SK-N-SH (cell line): ENCODE data around the gene ADAP2. TPM values are rescaled to one million over a fixed set of nuclear protein-coding genes. Genes with fewer than 3 reads are reported as not detected.
"Not testable (repeated sequence)": the region's sequence is repeated elsewhere in the genome, so short reads cannot be mapped to it uniquely, and the experiment has no call there.

ENCODE experiments used
- CTCF ChIA-PET: fragments of 300-600, 350-600 bp; formaldehyde crosslinking; extraction: SDS; loops from one replicate; lab custom pipeline; 2021; lab: Yijun Ruan, JAX
- POLR2A ChIA-PET: fragments of 350-600 bp; sonication (Branson Sonifier 250); formaldehyde crosslinking; extraction: SDS; loops from one replicate; lab custom pipeline; 2020; ENCODE audit warnings: antibody characterized with exemption, inconsistent platforms; lab: Yijun Ruan, JAX
- DNase-seq: peaks from one replicate; pipeline ENCODE4 v3.0.0; 2012
- H2AFZ ChIP-seq: fragments of 200-600 bp; sonication (generic); 2 replicates; pipeline ENCODE4 v1.8.1; 2016; ENCODE audit warnings: antibody characterized with exemption, mild to moderate bottlenecking, low read depth
- H3F3A ChIP-seq: fragments of 200-600 bp; sonication (generic); replicated peaks from 2 replicates; pipeline ENCODE3; 2016; ENCODE audit warnings: antibody characterized with exemption, mild to moderate bottlenecking; ENCODE audit not compliant: insufficient read depth
- H3K27ac ChIP-seq, 2 experiments: fragments of 200-500 bp in 1 of 2; fragments of 200-600 bp in 1 of 2; sonication (Bioruptor generic) in 1 of 2; sonication (generic), shearing (Covaris generic) in 1 of 2; 2 replicates each; pipeline versions ENCODE4 v1.5.1 to v1.6.1; 2014 to 2016; ENCODE audit warnings: low read depth in 2 of 2, inconsistent platforms in 1 of 2, low read length in 1 of 2, mild to moderate bottlenecking in 1 of 2, mixed read lengths in 1 of 2
- H3K27me3 ChIP-seq: fragments of 200-600 bp; sonication (generic), shearing (Covaris generic); 2 replicates; pipeline ENCODE4 v1.6.1; 2016; ENCODE audit warnings: mixed run types; ENCODE audit not compliant: insufficient read depth
- H3K36me3 ChIP-seq, 2 experiments: fragments of 200-500 bp in 1 of 2; fragments of 200-600 bp in 1 of 2; sonication (Bioruptor generic) in 1 of 2; sonication (generic) in 1 of 2; replicated peaks in 1 of 2; 2 replicates each; pipeline versions ENCODE3 to v1.5.1; 2014 to 2016; ENCODE audit warnings: low read length in 1 of 2, mild to moderate bottlenecking in 1 of 2; ENCODE audit not compliant: insufficient read depth in 2 of 2, control insufficient read depth in 1 of 2
- H3K4me1 ChIP-seq, 2 experiments: fragments of 200-500 bp in 1 of 2; fragments of 200-600 bp in 1 of 2; sonication (Bioruptor generic) in 1 of 2; sonication (generic), shearing (Covaris generic) in 1 of 2; 2 replicates each; pipeline versions ENCODE4 v1.5.1 to v1.6.1; 2014 to 2016; ENCODE audit warnings: low read depth in 1 of 2, low read length in 1 of 2, mixed run types in 1 of 2; ENCODE audit not compliant: insufficient read depth in 2 of 2, control insufficient read depth in 1 of 2
- H3K4me2 ChIP-seq: fragments of 200-600 bp; sonication (generic), shearing (Covaris generic); 2 replicates; pipeline ENCODE4 v1.6.1; 2017; ENCODE audit warnings: mixed run types
- H3K4me3 ChIP-seq, 2 experiments: fragments of 200-500 bp in 1 of 2; fragments of 200-600 bp in 1 of 2; sonication (Bioruptor generic) in 1 of 2; sonication (generic), shearing (Covaris generic) in 1 of 2; 2 replicates each; pipeline versions ENCODE4 v1.5.1 to v1.8.1; 2014 to 2016; ENCODE audit warnings: low read depth in 2 of 2, inconsistent platforms in 1 of 2, low read length in 1 of 2, mild to moderate bottlenecking in 1 of 2, mixed read lengths in 1 of 2, moderate library complexity in 1 of 2
- H3K79me2 ChIP-seq: fragments of 200-600 bp; sonication (generic); 2 replicates; pipeline ENCODE4 v1.8.1; 2017; ENCODE audit warnings: mild to moderate bottlenecking; ENCODE audit not compliant: insufficient read depth
- H3K9ac ChIP-seq: fragments of 200-600 bp; sonication (generic); 2 replicates; pipeline ENCODE4 v1.6.1; 2017; ENCODE audit warnings: mixed run types
- H3K9me2 ChIP-seq: fragments of 200-600 bp; sonication (generic); 2 replicates; pipeline ENCODE4 v1.6.1; 2017; ENCODE audit warnings: mixed run types
- H3K9me3 ChIP-seq: fragments of 200-600 bp; sonication (generic); 2 replicates; pipeline ENCODE4 v1.6.1; 2017; ENCODE audit warnings: mixed run types, mild to moderate bottlenecking, moderate library complexity
- H4K20me1 ChIP-seq: fragments of 200-600 bp; sonication (generic); 2 replicates; pipeline ENCODE4 v1.6.1; 2017; ENCODE audit warnings: mild to moderate bottlenecking, mixed run types; ENCODE audit not compliant: insufficient read depth
- ELF1 ChIP-seq: IDR thresholded peaks from 2 replicates; pipeline ENCODE4 v1.4.0; 2012
- EP300 ChIP-seq, 2 experiments: IDR thresholded peaks; 2 replicates each; pipeline versions ENCODE4 v1.4.0 to v1.6.1; 2012; ENCODE audit warnings: borderline replicate concordance in 1 of 2, low read depth in 1 of 2, low read length in 1 of 2
- FOXM1 ChIP-seq: IDR thresholded peaks from 2 replicates; pipeline ENCODE4 v1.4.0; 2012; ENCODE audit warnings: low read depth, mild to moderate bottlenecking
- GATA2 ChIP-seq: sonication (generic); formaldehyde crosslinking; IDR thresholded peaks from 2 replicates; pipeline ENCODE4 v1.5.0; 2020; ENCODE audit warnings: mild to moderate bottlenecking, missing genetic modification reagents
- JUND ChIP-seq: IDR thresholded peaks from 2 replicates; pipeline ENCODE4 v1.4.0; 2012
- RFX5 ChIP-seq: IDR thresholded peaks from 2 replicates; pipeline ENCODE4 v1.6.1; 2012; ENCODE audit warnings: mild to moderate bottlenecking, improper control_type of control experiment, low read length
- RXRA ChIP-seq: IDR thresholded peaks from 2 replicates; pipeline ENCODE4 v1.4.0; 2012; ENCODE audit warnings: low read depth, mild to moderate bottlenecking, borderline replicate concordance
- YY1 ChIP-seq: IDR thresholded peaks from 2 replicates; pipeline ENCODE4 v1.4.0; 2012; ENCODE audit warnings: low read depth, mild to moderate bottlenecking
- WGBS: methylation state at CpG from one replicate; pipeline ENCODE4 v1.1.6; 2017; ENCODE audit warnings: low lambda C conversion rate; 5-methylcytosine and 5-hydroxymethylcytosine counted together
- polyA plus RNA-seq, 3 experiments: library from polyadenylated mRNA; depleted of rRNA; stranded (reverse); fragments of >200 nt; gene quantifications; 2 replicates each; pipeline ENCODE4 v1.2.3, GENCODE V29; 2012
- TF ChIP-seq, protein P1 (sequence below): IDR thresholded peaks from 2 replicates; pipeline ENCODE4 v1.4.0; 2012; ENCODE audit warnings: low read depth, borderline replicate concordance
- TF ChIP-seq, protein P2 (sequence below): fragments of 150-350 bp; IDR thresholded peaks from 2 replicates; pipeline ENCODE4 v1.6.1; 2016; ENCODE audit warnings: mild to moderate bottlenecking, low read depth, low read length
- TF ChIP-seq, protein P3 (sequence below): IDR thresholded peaks from 2 replicates; pipeline ENCODE4 v1.4.0; 2012; ENCODE audit warnings: low read depth, borderline replicate concordance

ADAP2 gene
- polyA plus RNA-seq, 1 of the 3 experiments (the other 2 are of a cell fraction) = 0.39 TPM

DNA sequence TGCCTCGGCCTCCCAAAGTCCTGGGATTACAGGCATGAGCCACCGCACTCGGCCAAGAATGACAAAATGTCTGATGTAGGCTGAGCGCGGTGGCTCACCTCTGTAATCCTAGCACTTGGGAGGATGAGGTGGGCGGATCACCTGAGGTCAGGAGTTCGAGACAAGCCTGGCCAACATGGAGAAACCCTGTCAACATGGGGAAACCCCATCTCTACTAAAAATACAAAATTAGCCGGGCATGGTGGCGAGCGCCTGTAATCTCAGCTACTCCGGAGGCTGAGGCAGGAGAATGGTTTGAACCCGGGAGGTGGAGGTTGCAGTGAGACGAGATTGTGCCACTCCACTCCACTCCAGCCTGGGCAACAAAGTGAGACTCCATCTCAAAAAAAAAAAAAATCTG is 46.2 kb downstream of the ADAP2 start:
- DNase-seq, H3F3A ChIP-seq, POLR2A ChIA-PET, H3K36me3 ChIP-seq, H4K20me1 ChIP-seq, H3K9me2 ChIP-seq, H3K4me3 ChIP-seq, H2AFZ ChIP-seq, H3K9ac ChIP-seq, H3K4me2 ChIP-seq, H3K79me2 ChIP-seq, H3K4me1 ChIP-seq, H3K27ac ChIP-seq, H3K9me3 ChIP-seq, H3K27me3 ChIP-seq: not testable (repeated sequence)
- 94% methylated on average over 13 of the region's 13 CpGs for WGBS
- CTCF ChIA-PET = interaction anchor here (0.7 kb wide), 1 partner anchor 247 kb away, joined by 3 read pairs; no protein-coding TSS in a partner anchor

DNA sequence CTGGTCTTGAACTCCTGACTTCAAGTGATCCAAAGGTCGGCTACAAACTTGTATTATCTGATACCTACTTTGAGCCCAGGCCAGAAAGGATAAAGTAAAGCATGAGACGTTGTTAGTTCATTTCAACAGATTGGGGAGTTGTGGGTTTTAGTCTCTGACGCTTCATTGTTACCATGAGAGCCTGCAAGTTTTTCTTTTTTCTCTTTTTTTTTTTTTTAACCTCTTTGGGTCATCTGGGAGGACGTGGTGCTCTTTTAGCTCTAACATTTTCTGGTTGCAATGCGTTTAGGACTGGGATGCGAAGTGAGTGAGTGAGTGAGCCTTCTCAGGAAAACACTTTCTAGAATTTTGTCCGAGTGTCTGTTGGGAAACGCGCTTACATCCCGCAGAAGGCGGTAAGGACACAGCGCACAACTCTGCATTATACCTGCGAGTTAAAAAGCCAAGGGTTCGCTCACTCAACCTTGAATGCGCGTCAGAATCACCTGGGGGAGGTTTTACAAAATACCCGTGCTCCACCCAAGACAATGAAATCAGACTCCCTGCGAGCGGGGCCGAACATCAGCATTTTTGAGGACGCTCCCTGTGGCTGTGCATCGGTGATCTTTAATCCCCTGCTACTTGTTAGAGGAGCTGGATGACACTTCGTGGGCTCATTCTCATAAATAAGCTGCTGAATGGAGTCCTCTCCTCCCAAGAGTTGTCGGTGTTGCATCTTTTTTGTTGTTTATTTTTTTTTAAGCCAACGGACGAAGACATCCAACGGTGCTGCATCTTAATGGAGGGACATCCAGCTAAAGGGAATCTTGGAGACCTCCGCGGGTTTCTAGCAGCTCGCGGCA is 48.5 kb downstream of the ADAP2 start:
- H3K4me3 ChIP-seq = no peak overlapping the region
- no peaks in the 10 kb centered on the region for H3K27me3 ChIP-seq
- CTCF ChIA-PET = no interaction called here
- TF ChIP-seq GATA2 = no peak
- no peak for TF ChIP-seq ELF1
- TF ChIP-seq, protein P1, sequence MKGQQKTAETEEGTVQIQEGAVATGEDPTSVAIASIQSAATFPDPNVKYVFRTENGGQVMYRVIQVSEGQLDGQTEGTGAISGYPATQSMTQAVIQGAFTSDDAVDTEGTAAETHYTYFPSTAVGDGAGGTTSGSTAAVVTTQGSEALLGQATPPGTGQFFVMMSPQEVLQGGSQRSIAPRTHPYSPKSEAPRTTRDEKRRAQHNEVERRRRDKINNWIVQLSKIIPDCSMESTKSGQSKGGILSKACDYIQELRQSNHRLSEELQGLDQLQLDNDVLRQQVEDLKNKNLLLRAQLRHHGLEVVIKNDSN = no peak
- TF ChIP-seq, protein P2, sequence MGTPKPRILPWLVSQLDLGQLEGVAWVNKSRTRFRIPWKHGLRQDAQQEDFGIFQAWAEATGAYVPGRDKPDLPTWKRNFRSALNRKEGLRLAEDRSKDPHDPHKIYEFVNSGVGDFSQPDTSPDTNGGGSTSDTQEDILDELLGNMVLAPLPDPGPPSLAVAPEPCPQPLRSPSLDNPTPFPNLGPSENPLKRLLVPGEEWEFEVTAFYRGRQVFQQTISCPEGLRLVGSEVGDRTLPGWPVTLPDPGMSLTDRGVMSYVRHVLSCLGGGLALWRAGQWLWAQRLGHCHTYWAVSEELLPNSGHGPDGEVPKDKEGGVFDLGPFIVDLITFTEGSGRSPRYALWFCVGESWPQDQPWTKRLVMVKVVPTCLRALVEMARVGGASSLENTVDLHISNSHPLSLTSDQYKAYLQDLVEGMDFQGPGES = no peak
- no peak for TF ChIP-seq EP300 (IDR thresholded peaks at IDR 0.05; ENCODE audit: borderline replicate concordance in 1 of 2, low read depth in 1 of 2, low read length in 1 of 2)
- no peak for TF ChIP-seq FOXM1
- no peak for TF ChIP-seq RXRA
- TF ChIP-seq, protein P3, sequence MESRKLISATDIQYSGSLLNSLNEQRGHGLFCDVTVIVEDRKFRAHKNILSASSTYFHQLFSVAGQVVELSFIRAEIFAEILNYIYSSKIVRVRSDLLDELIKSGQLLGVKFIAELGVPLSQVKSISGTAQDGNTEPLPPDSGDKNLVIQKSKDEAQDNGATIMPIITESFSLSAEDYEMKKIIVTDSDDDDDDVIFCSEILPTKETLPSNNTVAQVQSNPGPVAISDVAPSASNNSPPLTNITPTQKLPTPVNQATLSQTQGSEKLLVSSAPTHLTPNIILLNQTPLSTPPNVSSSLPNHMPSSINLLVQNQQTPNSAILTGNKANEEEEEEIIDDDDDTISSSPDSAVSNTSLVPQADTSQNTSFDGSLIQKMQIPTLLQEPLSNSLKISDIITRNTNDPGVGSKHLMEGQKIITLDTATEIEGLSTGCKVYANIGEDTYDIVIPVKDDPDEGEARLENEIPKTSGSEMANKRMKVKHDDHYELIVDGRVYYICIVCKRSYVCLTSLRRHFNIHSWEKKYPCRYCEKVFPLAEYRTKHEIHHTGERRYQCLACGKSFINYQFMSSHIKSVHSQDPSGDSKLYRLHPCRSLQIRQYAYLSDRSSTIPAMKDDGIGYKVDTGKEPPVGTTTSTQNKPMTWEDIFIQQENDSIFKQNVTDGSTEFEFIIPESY = no peak
- no peak for TF ChIP-seq RFX5
- TF ChIP-seq YY1 = no peak
- no peak for TF ChIP-seq JUND
- TF ChIP-seq, all 33 proteins: peak for 0
- no peak for DNase-seq
- Histone ChIP-seq H3K9ac (no peak overlapping the region), H3K4me2 (no peak overlapping the region), H2AFZ (no peak overlapping the region), H3K27ac (no peak overlapping the region), H3K36me3 (no peaks in the 10 kb centered on the region), H3K9me2 (no peaks in the 10 kb centered on the region), H4K20me1 (no peaks in the 10 kb centered on the region), H3F3A (no peaks in the 10 kb centered on the region), H3K9me3 (no peaks in the 10 kb centered on the region), H3K79me2 (no peaks in the 10 kb centered on the region), H3K4me1 (no peaks in the 10 kb centered on the region)
- POLR2A ChIA-PET = no interaction called here
- 72% methylated on average over 29 of the region's 31 CpGs for WGBS
